SH-SY5Y (cell line): Measurements from ENCODE around the gene EML1.

ENCODE experiments used
- GATA2 ChIP-seq: IDR thresholded peaks from 2 replicates; pipeline ENCODE4 v1.6.1; 2011; ENCODE audit warnings: mild to moderate bottlenecking, low read depth, low read length
- GATA3 ChIP-seq: IDR thresholded peaks from 2 replicates; pipeline ENCODE4 v1.6.1; 2011; ENCODE audit warnings: low read depth, mild to moderate bottlenecking, low read length, moderate library complexity

DNA sequence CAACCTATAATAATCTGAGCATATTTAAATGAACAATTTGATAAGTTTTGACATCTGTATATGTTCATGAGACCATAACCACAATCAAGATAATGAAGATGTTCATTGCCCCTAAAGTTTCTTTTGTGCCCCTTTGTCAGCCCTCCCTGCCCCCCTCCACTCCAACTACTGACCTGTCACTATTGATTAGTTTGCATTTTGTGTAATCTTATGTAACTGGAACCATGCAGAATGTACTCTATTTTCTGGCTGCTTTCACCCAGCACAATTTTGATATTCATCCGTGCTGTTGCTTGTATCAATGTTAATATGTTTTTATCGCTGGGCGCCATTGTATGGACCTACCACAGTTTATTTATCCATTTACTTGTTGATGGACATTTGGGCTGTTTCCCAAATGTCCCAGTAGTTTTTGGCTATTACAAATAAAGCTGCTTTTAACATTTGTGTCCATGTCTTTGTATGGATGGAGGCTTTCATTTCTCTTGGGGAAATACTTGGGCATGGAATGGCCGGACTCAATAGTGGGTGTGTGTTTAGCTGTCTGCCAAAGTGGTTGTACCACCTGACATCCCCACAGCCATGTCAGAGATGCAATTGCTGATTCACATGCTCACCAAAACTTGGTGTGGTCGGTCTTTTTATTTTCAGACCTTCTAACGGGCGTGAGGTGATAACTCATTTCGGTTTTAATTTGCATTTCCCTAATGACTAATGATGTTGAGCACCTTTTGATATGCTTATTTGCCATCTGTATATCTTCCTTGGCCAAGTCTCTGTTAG, 38.9 kb downstream of the EML1 start:
- no peak for TF ChIP-seq GATA3
- no peak for TF ChIP-seq GATA2
